Endothelial cell of umbilical vein (primary cell): ENCODE results near the gene ELF4. TPM values are rescaled to one million over a fixed set of nuclear protein-coding genes. Genes with fewer than 3 reads are reported as not detected.

Source experiments
- BruUV-seq: library from RNA; stranded (reverse); fragments of 400-500 nt; replicated peaks from 2 replicates; lab custom pipeline; 2021; lab: Mats Ljungman, UMichigan
- CTCF ChIA-PET: fragments of 300-600, 350-600 bp; sonication (Branson Sonifier 250); formaldehyde crosslinking; loops from one replicate; lab custom pipeline; 2021; ENCODE audit warnings: antibody characterized with exemption, inconsistent platforms; lab: Charles Lee
- POLR2A ChIA-PET: fragments of 300-600, 350-600 bp; sonication (Branson Sonifier 250); formaldehyde crosslinking; loops from one replicate; lab custom pipeline; 2021; ENCODE audit warnings: antibody characterized with exemption, inconsistent platforms; lab: Charles Lee
- DNase-seq: peaks from one replicate; pipeline ENCODE4 v3.0.0-alpha.2; 2011; ENCODE audit warnings: low read depth, low spot score
- FAIRE-seq: peaks from 2 replicates; lab custom pipeline; 2011; peaks lifted over from hg19 to GRCh38; lab: Jason Lieb, UNC
- H2AFZ ChIP-seq: 2 replicates; pipeline ENCODE4 v1.6.0; 2012; ENCODE audit warnings: low read depth, low read length, control low read depth, inconsistent platforms
- H3K27ac ChIP-seq: 2 replicates; pipeline ENCODE4 v1.5.1; 2011; ENCODE audit warnings: low read depth, mild to moderate bottlenecking, control low read depth, low read length, moderate library complexity; ENCODE audit not compliant: insufficient read depth
- H3K27me3 ChIP-seq, 2 experiments: 2 replicates each; pipeline versions ENCODE4 v1.6.0 to v1.6.1; 2011; ENCODE audit warnings: low read length in 2 of 2, mixed read lengths in 1 of 2; ENCODE audit not compliant: control insufficient read depth in 2 of 2, insufficient read depth in 2 of 2
- H3K36me3 ChIP-seq, 2 experiments: 2 replicates in 1 of 2; 3 replicates in 1 of 2; pipeline ENCODE4 v1.5.1; 2011; ENCODE audit warnings: low read length in 2 of 2, mild to moderate bottlenecking in 1 of 2, moderate library complexity in 1 of 2; ENCODE audit not compliant: control insufficient read depth in 2 of 2, insufficient read depth in 2 of 2; ENCODE audit errors: extremely low read depth in 1 of 2
- H3K4me1 ChIP-seq: 3 replicates; pipeline ENCODE4 v1.5.1; 2011; ENCODE audit warnings: mild to moderate bottlenecking, low read length; ENCODE audit not compliant: control insufficient read depth, insufficient read depth; ENCODE audit errors: extremely low read depth
- H3K4me2 ChIP-seq: 2 replicates; pipeline ENCODE4 v1.6.1; 2011; ENCODE audit warnings: low read length, control low read depth, mixed read lengths; ENCODE audit not compliant: insufficient read depth
- H3K4me3 ChIP-seq, 3 experiments: fragments of 200-600 bp in 1 of 3; sonication (generic), shearing (Covaris generic) in 1 of 3; replicated peaks in 1 of 3; 2 replicates each; pipeline ENCODE4 v1.5.1; 2011 to 2016; ENCODE audit warnings: control low read depth in 3 of 3, low read length in 3 of 3, mild to moderate bottlenecking in 2 of 3, inconsistent platforms in 1 of 3, low read depth in 1 of 3, moderate library complexity in 1 of 3; ENCODE audit not compliant: insufficient read depth in 1 of 3
- H3K79me2 ChIP-seq: 2 replicates; pipeline ENCODE4 v1.6.0; 2012; ENCODE audit warnings: low read length, inconsistent platforms; ENCODE audit not compliant: control insufficient read depth, insufficient read depth
- H3K9ac ChIP-seq: replicated peaks from 2 replicates; pipeline ENCODE3; 2011; ENCODE audit warnings: low read length, control low read depth; ENCODE audit not compliant: insufficient read depth; ENCODE audit errors: extremely low read depth
- H3K9me1 ChIP-seq: replicated peaks from 3 replicates; pipeline ENCODE4 v1.6.0; 2011; ENCODE audit warnings: mild to moderate bottlenecking, low read length; ENCODE audit not compliant: control insufficient read depth, insufficient read depth; ENCODE audit errors: extremely low read depth
- H3K9me3 ChIP-seq: replicated peaks from 2 replicates; pipeline ENCODE4 v1.5.1; 2012; ENCODE audit warnings: low read length, inconsistent platforms; ENCODE audit not compliant: control insufficient read depth, insufficient read depth
- H4K20me1 ChIP-seq: replicated peaks from 2 replicates; pipeline ENCODE3; 2011; ENCODE audit warnings: mild to moderate bottlenecking, low read length; ENCODE audit not compliant: control insufficient read depth, insufficient read depth; ENCODE audit errors: extremely low read depth
- EZH2 ChIP-seq: IDR thresholded peaks from 2 replicates; pipeline ENCODE4 v1.6.1; 2012; ENCODE audit warnings: borderline replicate concordance, low read depth, mild to moderate bottlenecking, moderate library complexity, low read length, inconsistent platforms; ENCODE audit not compliant: severe bottlenecking
- FOS ChIP-seq: IDR thresholded peaks from 2 replicates; pipeline ENCODE4 v1.6.1; 2011; ENCODE audit warnings: mild to moderate bottlenecking, low read length, moderate library complexity, borderline replicate concordance; ENCODE audit not compliant: insufficient read depth
- GATA2 ChIP-seq: IDR thresholded peaks from 2 replicates; pipeline ENCODE4 v1.7.0; 2011; ENCODE audit warnings: low read depth, mild to moderate bottlenecking, moderate library complexity, mixed read lengths, low read length; ENCODE audit not compliant: insufficient read length, insufficient read depth
- JUN ChIP-seq: IDR thresholded peaks from 2 replicates; pipeline ENCODE4 v1.6.1; 2011; ENCODE audit warnings: borderline replicate concordance, low read depth; ENCODE audit not compliant: insufficient read length, insufficient read depth
- MYC ChIP-seq: IDR thresholded peaks from one replicate; pipeline ENCODE4 v1.6.1; 2011; ENCODE audit warnings: mild to moderate bottlenecking, low read depth, low read length
- POLR2A ChIP-seq: IDR thresholded peaks from 2 replicates; pipeline ENCODE4 v1.6.1; 2012; ENCODE audit warnings: low read depth, mild to moderate bottlenecking, control low read depth, low read length
- POLR2AphosphoS5 ChIP-seq: IDR thresholded peaks from 2 replicates; pipeline ENCODE4 v1.6.1; 2012; ENCODE audit warnings: low read depth, mild to moderate bottlenecking, control low read depth, low read length, moderate library complexity; ENCODE audit not compliant: insufficient read depth
- dilution Hi-C: fragments of 300-500 bp; cut with MboI; formaldehyde crosslinking; loops from one replicate; pipeline ENCODE4 v1.15.0; 2019; ENCODE audit warnings: low sequenced_read_pairs; ENCODE audit not compliant: extremely low pct_ligation_motif_present
- intact Hi-C: fragments of 100-400 bp; cut with micrococcal nuclease; formaldehyde crosslinking; loops from one replicate; pipeline ENCODE4 v1.10.0; 2022
- polyA plus RNA-seq, 4 experiments: library from polyadenylated mRNA; depleted of rRNA in 3 of 4; stranded (reverse) in 3 of 4; unstranded in 1 of 4; fragments of >200 nt; gene quantifications; 2 replicates each; pipeline versions ENCODE4 v1.2.1 to v1.2.3, GENCODE V29; 2011 to 2012; ENCODE audit warnings: missing spikeins in 1 of 4
- total RNA-seq: library from RNA; stranded (reverse); gene quantifications from 2 replicates; pipeline ENCODE4 v1.2.3, GENCODE V29; 2021
- TF ChIP-seq, protein P1 (sequence below), 2 donors: IDR thresholded peaks; 1 replicate in 1 of 2; 2 replicates in 1 of 2; pipeline ENCODE4 v1.5.1; 2011; ENCODE audit warnings: low read length in 2 of 2, mild to moderate bottlenecking in 2 of 2, moderate library complexity in 2 of 2, control low read depth in 1 of 2, inconsistent platforms in 1 of 2, low read depth in 1 of 2; ENCODE audit not compliant: insufficient read depth in 1 of 2; ENCODE audit errors: extremely low read depth in 1 of 2
- TF ChIP-seq, protein P2 (sequence below): IDR thresholded peaks from 2 replicates; pipeline ENCODE4 v1.6.1; 2011; ENCODE audit not compliant: insufficient read depth, insufficient read length

ELF4 gene
- total and polyA plus RNA-seq, 2 donors (not counting 3 experiments of a cell fraction or from before 2014, with no cell fraction given), result 31.9 to 33.4 TPM

DNA sequence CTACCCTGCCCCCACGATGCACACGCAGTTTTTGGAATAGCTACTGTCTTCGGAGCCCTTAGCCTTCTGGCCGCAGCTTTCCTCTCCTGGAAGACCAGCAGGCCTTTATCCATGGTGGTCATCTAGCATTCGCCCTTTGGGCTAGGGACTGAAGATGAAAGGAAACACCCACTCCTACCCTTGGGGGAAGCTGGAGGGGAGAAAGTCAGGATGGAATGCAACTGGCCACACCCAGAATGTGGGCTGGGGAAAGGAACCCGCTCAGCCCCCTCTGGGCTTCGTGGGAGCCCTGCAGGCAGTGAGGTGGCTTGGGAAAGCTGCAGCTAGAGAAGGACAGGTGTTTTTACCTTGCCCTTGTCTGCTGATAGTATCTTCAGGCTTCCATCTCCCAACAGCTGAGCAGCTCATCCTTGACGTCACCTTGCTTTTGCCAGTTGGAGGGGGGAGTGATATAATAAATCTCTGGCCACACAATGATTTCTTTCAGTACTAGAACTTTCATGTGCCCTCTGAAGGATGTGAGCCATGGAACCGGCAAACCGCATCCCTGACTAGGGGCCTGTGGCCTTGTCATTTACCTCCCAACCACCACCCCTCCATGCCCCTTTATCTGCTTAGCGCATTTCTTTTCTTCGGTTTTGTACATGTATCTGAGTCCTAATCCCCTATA, 59.0 kb downstream of the ELF4 start:
- dilution Hi-C loops (no loop called here), intact Hi-C loops (no loop called here)
- DNase-seq (no peak), FAIRE-seq (peak; percentile 59)
- TF ChIP-seq JUN (no peak), GATA2 (no peak), POLR2AphosphoS5 (no peak), MYC (no peak), POLR2A (no peak), FOS (no peak), EZH2 (no peak)
- TF ChIP-seq, protein P1, sequence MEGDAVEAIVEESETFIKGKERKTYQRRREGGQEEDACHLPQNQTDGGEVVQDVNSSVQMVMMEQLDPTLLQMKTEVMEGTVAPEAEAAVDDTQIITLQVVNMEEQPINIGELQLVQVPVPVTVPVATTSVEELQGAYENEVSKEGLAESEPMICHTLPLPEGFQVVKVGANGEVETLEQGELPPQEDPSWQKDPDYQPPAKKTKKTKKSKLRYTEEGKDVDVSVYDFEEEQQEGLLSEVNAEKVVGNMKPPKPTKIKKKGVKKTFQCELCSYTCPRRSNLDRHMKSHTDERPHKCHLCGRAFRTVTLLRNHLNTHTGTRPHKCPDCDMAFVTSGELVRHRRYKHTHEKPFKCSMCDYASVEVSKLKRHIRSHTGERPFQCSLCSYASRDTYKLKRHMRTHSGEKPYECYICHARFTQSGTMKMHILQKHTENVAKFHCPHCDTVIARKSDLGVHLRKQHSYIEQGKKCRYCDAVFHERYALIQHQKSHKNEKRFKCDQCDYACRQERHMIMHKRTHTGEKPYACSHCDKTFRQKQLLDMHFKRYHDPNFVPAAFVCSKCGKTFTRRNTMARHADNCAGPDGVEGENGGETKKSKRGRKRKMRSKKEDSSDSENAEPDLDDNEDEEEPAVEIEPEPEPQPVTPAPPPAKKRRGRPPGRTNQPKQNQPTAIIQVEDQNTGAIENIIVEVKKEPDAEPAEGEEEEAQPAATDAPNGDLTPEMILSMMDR (IDR thresholded peaks at IDR 0.05; ENCODE audit: extremely low read depth in 1 of 2, insufficient read depth in 1 of 2, low read depth in 1 of 2, low read length in 2 of 2), result no peak
- TF ChIP-seq, protein P2, sequence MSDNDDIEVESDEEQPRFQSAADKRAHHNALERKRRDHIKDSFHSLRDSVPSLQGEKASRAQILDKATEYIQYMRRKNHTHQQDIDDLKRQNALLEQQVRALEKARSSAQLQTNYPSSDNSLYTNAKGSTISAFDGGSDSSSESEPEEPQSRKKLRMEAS, result no peak
- CTCF ChIA-PET, result interaction anchor here (0.9 to 1.4 kb wide), 2 partner anchors 10 to 13 kb away, joined by 3 read pairs; no protein-coding TSS in a partner anchor
- H3K9me1 ChIP-seq, result no peaks in the 10 kb centered on the region
- no peak overlapping the region for H3K27ac ChIP-seq
- POLR2A ChIA-PET, result no interaction called here
- no peak overlapping the region for H3K4me3 ChIP-seq
- no peak overlapping the region for H3K9ac ChIP-seq
- no peaks in the 10 kb centered on the region for H3K9me3 ChIP-seq
- no TSS peak for BruUV-seq
- no peaks in the 10 kb centered on the region for H3K27me3 ChIP-seq
- no peaks in the 10 kb centered on the region for H3K4me1 ChIP-seq
- H4K20me1 ChIP-seq, result no peaks in the 10 kb centered on the region
- no peaks in the 10 kb centered on the region for H3K79me2 ChIP-seq
- peaks cover 4 to 14% of the 10 kb centered on the region in 2 experiments for H3K36me3 ChIP-seq
- H2AFZ ChIP-seq, result no peak overlapping the region
- no peak overlapping the region for H3K4me2 ChIP-seq
